ENCODE measurements around the gene PINLYP.

The PINLYP gene

DNA sequence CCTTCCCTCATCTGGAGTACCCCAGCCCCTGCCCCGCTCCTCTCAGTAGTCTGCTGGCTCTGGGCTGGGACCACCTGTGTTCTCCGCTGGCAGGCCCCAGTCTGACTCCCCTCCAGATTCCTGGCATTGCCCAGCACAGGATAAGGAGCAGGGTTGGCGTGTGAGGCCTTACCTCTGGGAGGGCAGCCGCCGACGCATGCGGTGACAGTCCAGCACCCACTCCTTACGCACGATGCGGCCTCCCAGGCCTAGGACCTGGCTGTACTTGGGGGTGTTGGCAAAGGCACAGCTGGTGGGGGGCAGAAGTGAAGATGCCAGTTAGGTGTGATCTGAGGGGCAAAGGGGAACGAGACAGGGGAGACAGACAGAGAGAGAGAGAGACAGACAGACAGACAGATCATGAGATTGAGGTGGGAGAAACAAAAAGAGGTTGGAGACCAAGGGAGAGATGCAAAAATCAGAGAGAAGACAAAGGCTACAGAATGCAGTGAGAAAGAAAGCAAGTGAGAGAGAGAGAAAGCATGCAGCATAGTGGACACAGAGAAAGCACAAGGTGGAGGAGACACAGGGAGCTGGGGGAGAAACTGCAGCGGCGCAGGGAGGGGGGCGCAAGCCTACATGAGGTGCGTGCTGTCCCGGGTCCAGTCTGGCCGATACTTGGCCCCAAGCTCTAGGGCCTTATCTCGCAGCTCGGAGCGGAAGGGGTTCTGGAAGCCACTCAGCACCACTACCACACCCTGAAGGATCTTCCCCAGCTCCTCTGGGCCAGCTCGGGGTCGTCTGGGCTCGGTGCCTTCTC, 24.0 kb upstream of the PINLYP start:
- DNase-seq: no peak

DNA sequence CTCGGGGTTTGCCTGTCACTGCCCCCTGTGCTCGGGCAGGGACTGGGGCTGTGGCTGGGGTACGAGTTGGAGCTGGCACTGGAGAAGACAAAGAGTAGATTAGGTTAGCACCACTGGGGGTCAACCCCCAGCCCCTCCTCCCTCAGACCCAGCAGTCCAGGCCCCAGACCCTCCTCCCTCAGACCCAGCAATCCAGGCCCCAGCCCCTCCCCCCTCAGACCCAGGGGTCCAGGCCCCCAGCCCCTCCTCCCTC, 23.5 kb upstream of the PINLYP start:
- DNase-seq: no peak

DNA sequence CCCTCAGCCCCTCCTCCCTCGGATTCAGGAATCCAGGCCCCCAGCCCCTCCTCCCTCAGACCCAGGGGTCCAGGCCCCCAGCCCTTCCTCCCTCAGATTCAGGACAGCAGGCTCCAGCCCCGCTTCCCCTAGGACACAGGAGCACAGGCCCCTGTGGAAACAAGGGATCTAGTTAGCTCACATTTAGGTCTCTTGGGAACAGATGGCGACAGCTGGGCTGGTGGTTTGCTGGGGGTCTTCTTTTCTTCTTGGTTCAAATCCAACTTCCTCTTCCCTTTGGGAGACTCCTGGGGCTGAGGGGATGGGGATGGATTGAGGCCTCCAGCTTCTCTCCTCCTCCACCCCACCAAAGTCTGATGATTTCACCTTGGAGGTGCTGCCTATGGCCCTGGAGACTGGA, 23.0 kb upstream of the PINLYP start:
- no peak for DNase-seq

DNA sequence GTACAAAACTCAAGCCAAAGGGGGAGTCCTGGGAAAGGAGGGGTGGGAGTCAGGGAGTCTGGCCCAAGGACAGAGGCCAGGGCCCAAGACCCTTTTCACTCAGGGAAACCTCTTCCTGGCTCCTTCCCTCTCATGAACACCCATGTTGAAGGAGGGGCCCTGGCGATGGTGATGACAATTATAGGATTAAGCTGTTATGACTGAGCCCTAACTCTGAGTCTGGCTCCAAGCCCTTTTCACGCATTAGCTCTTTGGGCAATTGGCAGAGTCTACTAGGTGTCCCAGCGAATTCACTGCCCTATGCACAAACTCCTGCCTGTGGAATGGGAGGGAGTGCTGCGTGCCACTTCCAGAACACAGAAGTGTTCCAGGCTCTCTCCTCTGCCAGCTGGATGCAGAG, 21.9 kb upstream of the PINLYP start:
- no peak for DNase-seq

DNA sequence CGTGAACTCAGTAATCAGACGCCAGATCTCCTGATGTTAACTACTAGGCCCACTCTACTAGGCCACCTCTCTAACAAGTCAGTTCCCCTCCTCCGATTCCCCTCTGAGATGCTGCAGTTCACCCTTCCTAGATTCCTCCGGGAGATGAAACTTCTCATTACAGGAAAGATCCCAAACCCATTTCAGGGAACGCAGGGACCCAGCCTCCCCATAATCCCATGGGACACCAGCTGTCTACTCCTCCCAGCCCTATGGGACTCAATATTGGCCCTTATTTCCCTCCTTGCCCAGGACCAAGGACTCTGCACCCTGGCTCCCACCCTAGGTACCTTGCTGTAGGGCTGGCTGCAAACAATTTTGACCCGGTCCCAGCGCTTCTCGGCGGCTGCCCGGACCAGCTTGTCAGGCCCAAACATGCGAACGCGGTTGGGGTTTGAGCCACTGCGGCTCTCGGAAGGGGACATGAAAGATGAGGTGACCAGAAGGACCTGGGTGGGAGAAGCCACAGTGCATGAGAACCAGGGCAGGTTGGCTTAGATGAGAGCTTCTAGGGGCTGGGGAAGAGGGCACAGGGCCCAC, 21.2 kb upstream of the PINLYP start:
- DNase-seq: no peak

DNA sequence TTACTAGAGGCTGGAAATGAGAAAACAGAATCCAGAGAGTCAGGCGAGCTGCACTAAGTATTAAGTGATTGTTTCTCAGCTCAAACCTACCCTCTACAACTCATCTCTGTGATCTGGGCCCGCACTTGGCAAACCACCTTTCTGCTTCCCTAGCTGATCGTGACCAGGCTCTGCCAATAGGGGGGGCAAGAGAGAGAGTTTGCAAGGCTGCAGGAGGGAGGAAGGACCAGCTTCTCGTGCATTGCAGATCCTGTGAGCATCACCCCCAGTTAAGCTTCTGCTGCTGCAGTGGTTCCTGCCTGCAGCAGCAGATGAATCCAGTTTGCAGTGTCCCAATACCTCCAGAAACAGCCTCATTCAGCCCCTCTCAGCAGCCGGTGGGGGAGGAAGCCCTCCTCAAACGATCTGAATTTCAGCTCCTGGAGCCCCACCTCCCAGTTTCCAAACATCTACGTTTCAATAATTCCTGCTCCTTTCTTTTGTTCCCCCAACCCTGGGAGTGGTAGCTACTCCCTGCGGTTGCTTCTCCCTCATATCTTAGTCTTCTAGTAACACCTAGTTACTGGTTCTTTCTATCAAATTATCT, 20.3 kb upstream of the PINLYP start:
- peak; percentile 82 for DNase-seq

DNA sequence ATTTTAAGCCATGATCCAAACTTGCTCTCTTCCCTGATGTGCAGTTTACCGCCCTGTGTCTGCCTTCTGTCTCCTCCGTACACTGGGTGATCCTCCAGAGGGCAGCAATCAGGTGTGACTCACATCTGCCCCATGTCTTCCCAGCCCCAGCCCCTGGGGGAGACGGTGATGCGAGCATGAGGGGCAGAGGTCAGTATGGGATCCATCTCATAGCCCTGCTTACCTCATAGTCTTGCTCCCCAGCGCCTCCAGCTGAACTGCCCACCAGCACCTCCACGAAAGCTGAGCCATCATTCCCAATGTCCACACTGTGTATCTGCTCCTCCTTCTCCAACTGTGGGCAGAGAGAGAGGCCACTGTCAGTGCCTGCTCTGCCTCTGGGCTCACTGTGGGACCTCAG, 14.9 kb upstream of the PINLYP start:
- DNase-seq: peak; percentile 20

DNA sequence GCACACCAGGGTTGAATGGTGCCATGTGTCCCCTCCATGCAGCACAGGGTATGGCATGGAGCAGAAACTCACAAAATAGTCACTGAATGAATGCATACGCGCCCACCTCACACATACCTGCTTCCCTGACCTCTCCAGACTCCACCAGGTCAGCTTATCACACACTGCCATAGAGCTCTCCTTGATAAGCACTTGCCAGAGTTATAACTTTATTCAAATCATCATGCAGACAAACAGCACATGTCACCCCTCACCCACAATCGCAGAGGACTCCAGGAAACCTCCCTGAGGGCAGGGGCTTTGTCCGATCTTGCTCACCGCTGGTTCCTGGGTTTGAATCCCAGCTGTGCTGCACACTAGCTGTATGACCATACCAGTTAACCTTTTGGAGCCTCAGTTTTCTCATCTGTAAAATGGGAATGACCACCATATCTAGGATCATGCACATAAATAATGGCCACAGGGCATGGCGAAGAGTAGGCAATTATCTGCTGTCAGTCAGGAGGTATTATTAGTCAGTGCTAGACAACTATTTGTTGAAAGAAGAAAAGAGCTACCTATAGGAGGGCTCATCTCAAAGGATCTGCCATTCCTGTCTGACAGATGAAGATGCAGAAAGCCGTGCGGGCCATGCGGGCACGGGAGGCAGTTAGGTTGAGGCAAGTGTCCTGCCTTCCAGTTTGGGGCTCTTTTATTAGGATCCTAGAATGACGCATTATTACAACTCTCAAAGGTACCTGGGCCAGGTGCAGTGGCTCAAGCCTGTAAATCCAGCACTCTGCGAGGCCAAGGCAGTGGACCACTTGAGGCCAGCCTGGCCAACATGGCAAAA, 14.2 kb upstream of the PINLYP start:
- DNase-seq: no peak

DNA sequence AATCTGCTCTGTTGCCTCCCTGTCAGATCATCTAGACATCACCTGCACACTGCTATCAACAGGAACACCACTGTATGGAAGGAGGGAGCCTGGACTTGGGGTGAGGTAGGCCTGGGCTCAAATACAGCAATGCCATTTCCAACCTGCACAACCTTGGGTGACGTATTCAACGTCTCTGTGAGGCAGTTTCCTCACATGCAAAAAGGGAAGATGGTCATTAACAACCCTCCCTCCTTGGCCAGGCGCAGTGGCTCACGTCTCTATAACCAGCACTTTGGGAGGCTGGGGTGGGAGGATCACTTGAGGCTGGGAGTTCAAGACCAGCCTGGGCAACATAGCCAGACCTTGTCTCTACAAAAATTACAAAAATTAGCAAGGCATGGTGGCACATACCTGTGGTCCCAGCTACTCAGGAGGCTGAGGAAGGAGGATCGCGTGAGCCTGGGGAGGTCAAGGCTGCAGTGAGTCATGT, 13.3 kb upstream of the PINLYP start:
- no peak for DNase-seq

DNA sequence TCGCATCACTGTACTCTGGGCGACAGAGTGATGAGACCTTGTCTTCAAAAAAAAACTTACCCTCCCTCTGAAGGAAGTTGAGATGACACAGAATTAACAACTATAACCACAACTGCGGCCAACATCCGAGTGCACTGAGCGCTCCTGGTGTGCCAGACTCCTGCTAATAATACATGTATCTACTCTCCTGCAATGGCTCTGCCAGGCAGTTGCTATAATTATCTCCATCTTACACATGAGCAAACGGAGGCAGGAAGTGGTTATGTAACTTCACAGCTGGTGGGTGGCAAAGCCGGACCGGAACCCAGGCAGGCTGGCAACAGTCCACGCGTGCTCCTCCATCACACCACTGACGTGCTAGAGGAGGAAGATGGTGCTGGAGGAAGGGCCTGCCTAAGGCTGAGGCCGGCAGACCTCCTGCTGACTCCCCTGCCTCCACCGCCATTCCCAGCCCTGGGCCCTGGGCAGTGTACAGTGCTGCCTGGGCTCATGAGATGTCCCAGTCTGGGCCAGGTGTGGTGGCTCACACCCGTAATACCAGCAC, 12.8 kb upstream of the PINLYP start:
- peak; percentile 92 for DNase-seq

DNA sequence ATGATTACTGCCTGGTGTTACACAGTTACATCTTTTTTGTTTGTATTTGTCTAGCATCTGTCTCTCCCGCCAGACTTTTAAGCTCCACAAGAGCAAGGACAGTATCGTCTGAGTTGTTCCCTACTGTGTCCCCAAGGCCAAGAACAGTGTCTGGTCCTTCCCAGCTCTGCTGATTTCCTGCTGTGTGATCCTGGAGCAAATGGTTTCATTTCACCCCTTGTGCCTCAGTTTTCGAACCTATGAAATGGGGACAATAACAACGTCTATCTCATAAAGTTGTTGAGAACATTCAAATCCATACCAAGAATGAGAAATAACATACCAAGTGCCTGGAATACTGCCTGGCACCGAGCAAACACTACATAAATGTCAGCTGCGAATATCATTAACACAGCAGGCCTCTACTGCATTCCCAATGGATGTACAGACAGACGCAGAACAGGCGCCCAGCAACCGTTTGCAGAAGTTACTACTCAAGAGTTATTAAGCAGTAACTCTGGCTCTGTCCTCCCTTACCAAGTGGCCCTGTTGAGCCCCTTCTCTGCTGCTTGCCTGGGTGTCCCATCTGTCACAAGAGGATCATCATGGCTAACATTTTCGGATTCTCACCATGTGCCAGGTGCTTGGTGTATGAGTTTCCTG, 11.7 kb upstream of the PINLYP start:
- DNase-seq: no peak

DNA sequence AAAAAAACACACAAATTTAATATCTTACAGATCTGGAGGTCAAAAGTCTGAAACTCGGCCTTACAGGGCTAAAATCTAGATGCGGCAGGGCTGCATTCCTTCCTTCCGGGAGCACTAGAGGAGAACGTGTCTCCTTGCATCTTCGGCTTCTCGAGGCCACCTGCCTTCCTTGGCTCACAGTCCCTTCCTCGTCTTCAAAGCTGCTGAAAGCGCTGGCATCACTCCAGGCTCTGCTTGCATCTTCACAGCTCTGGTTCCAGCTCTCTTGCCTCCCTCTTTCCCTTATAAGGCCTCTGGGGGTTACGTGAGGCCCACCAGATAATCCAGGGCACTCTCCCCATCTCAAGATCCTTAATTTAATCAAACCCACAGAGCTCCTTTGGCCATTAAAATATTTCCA, 10.8 kb upstream of the PINLYP start:
- DNase-seq: no peak

DNA sequence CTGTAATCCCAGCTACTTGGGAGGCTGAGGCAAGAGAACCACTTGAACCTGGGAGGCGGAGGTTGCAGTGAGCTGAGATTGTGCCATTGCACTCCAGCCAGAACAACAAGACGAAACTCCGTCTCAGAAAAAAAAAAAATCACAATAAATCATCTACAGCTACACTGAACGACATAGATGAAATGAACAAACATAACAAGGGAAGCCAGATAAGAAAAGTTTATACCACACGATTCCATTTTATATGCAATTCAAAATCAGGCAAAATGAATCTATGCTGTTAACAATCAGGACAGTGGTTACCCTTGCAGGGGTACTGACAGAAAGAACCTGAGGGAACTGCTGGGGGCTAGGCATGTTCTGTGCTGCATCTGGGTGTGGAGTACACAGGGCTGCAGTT, 5.9 kb upstream of the PINLYP start:
- DNase-seq: no peak

DNA sequence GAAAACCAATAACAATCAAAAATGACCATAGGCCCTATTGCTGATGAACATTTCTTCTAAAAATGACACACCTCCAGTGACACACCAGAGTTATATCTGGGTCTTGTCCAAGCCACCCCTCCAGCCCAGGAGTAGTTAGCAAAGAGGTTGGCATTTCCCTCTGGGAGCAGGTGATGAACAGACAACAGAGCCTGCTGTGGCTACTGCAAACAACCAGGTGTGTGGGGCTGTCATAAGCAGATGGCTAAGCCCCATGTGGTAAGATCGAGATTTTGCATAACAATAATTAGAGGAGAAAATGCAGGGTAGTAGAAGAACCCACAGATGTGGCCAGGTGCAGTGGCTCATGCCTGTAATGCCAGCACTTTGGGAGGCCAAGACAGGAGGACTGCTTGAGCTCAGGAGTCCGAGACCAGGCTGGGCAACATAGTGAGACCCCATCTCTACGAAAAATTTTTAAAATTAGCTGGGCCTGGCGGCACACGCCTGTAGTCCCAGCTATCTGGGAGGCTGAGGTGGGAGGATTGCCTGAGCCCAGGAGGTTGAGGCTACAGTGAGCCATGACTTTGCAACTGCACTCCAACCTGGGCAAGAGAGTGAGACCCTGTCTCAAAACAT, 5.3 kb upstream of the PINLYP start:
- no peak for DNase-seq

DNA sequence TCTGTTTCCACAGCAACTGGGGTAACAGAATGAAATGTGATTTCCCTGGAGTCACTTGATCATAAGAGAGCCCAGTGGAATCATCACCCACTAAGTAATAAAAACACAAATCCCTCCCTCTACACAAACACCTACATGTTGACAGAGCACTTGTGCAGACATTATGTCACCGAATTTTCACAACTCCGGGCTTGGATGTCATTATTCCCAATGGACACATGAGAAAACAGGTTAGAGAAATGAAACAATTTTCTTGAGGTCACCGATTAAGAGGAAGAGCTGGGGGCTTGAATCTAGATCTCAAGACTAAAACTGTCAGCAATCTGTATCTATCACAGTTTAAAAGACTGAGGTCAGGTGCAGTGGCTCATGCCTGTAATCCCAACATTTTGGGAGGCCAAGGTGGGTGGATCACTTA, 3.4 kb upstream of the PINLYP start:
- DNase-seq: no peak

DNA sequence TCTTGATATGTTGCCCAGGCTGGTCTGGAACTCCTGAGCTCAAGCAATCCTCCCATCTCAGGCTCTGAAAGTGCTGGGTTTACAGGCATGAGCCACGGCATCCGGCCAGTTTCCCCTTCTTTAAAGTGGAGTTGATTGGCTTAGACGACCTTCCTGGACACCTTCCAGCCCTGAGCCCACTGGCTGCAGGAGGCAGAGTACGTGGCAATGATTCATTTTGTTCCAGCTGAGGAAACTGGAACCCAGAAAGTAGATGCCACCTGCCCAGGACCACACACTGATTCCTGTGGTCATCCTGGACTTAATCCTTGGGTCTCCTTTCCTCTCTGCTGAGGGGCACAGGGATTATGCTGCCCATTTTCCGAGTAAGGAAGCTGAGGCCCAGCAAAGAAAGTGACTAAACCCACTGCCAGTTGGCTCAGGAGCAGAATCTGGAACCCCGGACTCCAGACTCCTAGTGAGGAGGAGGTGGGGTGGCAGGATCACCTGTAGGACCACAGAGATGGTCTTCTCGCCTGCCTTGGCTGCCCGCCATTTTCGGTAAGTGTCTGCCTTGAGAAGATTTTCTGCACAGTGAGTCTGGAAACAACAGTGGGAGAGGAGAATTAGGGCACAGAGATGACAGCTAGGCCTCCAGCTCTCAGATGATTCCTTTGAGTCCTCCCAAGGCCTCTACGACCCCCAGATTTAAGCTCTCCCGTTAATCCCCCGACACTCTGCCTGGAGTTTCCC, 1.0 kb upstream of the PINLYP start:
- no peak for DNase-seq

DNA sequence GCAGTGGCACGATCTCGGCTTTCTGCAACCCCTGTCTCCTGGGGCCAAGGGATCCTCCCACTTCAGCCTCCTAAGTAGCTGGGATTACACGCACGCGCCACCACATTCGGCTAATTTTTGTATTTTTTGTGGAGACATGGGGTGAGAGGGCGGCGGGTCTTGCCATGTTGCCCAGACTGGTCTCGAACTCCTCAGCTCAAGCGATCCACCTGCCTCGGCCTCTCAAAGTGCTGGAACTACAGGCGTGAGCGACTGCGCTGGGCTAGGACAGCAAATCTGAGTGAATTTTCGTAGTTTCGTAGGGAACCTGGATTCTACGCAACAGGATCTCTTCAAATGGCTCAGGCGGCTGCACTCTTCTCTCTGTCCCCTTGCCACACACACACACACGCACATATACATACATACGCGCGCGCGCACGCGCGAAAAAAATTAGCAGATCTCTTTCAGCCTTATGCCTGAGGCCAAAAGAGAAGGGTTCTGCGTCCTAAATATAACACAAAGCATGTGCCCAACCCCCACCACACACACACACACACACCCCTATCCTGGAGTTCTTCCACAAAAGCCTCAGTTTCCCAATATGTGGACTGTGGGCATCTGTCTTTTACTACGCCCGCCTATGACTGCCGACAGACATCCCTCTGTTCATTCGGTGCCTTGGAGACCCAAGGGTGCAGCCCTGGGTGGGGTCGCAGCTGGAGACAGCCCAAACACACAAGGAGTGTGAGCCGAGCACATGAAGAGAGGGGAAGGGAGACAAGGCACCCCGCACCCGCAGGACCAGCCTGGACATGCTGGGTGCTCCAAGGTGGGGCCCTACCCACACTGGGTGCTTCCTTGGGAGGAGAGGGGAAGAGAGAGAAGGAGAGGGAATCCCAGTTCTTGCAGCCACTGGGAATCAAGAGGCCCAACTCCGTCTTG, 616 bp downstream of the PINLYP start:
- no peak for DNase-seq

DNA sequence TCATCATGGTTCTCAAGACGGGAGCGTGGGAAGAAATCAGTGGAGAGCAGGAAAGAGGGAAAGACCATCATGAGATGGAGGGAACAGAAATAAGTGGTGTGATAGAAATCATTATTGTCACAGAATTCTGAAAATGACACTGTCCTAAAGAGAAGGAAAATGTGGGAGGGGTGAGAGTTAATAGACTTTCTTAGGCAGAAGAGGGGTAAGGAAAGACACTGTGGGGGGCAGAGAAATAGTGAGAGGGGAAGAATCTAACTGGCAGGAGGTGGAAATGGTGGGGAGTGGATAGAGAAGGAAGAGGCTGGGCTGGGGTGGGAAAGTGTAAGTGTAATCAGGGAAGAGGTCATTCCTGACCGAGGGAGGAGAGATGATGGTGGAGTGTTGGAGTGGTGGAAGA, 3.2 kb downstream of the PINLYP start:
- no peak for DNase-seq

DNA sequence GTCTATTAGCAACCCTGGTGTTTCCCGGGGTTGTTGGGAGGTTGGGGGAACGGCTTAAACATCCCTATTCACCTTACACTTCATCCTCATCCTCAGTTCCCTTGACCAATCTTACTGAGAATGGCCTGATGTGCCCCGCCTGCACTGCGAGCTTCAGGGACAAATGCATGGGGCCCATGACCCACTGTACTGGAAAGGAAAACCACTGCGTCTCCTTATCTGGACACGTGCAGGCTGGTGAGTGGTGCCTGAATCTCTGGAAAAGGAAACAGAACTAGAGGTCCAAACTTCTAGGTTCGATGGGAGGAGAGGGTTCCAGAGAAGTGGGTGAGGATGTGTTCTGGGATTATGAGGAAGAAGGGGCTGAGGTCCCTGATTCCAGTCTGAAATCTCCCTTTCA, 5.9 kb downstream of the PINLYP start:
- DNase-seq: no peak

DNA sequence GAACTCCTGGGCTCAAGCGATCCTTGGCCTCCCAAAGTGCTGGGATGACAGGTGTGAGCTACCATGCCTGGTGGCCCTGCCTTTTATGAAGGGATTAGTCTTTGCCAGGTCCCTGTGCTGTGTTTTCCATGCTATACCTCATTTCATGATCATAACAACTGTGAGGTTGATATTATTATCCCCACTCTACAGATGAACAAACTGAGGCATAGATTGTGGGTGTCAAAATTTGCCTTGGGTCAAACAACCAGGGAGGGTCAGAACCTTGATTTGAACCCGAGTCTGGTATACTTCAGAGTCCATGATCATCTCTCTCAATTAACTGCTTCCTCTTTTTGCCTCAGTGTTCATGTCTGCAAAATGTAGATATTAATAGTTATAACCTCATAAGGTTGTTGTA, 6.9 kb downstream of the PINLYP start:
- DNase-seq: no peak

DNA sequence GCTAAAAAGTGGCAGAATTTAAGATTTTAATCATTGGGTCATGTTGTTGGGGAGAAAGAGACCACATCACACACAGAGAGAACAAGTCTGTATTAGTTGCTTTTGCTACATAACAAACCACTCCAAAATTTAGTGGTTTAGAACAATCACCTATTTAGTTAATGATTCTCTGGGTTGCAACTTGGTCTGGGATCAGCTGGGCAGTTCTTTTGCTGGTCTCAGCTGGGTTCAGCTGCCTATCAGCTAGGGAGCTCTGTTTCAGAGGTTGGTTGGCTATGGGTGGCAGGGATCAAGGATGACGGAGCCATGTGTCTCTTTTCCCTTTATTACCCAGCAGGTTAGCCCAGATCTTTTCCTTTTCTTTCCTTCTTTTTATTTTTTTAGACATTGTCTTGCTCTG, 8.9 kb downstream of the PINLYP start:
- no peak for DNase-seq
